NCI-H2227 treated with DMSO at 0.1 percent for 48 hours (cell line): ENCODE data around the gene EEPD1.
"Not testable (repeated sequence)": the region's sequence is repeated elsewhere in the genome, so short reads cannot be mapped to it uniquely, and the experiment has no call there.

Source experiments
- DNase-seq: peaks from one replicate; lab custom pipeline; 2025; lab: John Stamatoyannopoulos, UW

Gene EEPD1

DNA sequence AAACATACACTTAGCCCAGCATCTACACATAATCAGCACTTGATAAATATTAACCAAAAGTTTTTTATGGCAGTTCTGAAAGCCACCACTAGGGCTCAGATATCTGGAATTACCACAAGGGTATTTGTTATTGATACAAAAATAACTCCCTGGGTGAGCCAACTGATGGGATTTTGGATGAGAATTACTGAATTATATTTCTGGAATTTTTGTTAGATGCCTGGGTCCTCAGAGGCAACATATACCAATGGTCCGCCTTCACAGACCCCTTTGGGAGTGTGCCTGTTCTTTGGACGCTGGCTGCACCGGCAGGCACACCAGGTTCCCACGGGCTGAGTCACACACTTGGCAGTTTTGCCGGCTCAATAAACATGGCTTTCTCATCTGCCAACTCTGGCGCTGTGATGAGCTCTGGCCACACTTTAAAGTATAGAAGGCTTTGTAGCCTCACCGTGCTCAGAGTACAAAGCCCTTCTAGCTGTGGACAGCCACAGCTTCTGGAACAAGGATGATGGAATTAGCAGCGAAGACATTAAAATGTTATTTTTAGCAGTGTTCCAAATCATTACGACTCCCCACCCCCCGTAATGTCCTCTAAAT is 24.5 kb upstream of the EEPD1 start:
- no peak for DNase-seq

DNA sequence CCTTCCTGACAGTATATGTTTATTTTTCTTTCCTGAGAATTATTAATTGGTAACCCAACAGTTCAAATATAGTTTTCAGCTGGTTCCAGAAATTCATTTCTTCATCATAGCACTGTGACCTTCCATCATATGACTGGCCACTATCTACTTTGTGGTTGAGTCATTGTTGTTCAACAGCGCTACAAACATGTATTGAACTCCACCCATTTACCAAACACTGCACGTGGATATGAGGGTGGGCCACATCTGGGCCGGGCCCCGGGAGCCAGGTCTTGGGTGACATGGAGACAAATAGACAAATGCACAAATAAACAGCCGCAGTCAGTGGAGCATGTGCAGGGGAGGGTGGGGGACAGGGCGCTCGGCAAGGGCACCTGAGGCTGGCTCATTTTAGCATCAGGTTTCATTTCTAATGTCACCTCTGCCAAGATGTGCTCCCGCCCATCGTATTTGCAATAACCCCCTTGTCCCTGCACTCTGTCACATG is 24.0 kb upstream of the EEPD1 start:
- DNase-seq = no peak

GRCh38 chr7:36130236-36130945 is 22.7 kb upstream of the EEPD1 start:
- no peak for DNase-seq

- DNase-seq = no peak
Observed at GRCh38 chr7:36131026-36131425, 22.0 kb upstream of the EEPD1 start.

DNA sequence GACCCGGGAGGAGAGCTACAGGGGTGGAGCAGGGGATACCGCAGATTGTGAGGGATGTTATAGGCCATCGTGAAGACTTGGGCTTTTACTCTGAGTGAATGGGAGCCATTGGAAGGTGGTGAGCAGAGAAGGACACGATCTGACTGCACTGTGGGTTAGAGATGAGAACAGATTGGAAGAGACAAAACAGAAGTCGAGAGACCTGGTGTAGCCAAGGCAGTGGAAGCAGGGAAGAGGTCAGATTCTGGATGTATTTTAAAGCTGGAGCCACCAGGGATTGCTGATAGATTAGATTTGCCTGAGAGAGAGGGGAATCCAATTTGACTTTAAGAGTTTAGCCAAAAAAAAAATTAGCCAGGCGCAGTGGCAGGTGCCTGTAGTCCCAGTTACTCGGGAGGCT is 21.6 kb upstream of the EEPD1 start:
- DNase-seq = no peak

DNA sequence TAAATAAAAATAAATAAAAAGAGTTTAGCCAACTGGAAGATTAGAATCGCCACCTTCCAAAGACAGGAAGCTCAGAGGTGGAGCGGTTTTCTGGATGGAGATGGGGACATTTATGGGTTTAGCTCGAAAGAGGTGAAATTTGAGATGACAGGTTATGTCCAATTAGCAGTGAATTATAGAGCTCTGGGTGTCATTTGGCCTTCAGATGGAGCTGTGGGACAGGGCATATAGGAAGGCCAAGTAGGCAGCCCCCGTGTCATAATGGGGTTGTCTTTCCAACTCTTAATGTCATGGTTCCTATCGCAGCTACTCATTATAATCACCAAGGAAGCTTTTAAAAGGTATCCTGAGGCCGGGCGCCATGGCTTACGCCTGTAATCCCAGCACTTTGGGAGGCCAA is 21.0 kb upstream of the EEPD1 start:
- no peak for DNase-seq

GRCh38 chr7:36135700-36136099 is 17.4 kb upstream of the EEPD1 start:
- DNase-seq = no peak

DNA sequence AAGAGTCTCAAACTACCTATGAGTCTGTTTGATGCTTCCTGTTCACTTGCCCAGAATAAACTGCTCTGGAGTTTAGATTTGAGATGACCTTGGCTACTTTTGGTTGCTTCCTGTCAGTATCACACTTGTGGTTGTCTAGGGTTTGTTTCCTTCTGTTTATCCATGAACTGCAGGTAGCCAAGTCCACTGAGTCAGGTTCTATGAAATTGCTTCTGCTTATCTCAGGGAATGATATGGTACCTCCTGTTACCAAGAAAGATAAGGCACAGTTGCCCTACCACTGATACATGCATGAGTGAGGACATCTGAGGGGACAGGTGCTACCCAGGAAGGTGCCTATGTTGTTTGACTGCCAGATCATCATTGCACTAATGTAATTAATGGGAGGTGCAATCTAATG is 15.8 kb upstream of the EEPD1 start:
- DNase-seq = no peak

DNA sequence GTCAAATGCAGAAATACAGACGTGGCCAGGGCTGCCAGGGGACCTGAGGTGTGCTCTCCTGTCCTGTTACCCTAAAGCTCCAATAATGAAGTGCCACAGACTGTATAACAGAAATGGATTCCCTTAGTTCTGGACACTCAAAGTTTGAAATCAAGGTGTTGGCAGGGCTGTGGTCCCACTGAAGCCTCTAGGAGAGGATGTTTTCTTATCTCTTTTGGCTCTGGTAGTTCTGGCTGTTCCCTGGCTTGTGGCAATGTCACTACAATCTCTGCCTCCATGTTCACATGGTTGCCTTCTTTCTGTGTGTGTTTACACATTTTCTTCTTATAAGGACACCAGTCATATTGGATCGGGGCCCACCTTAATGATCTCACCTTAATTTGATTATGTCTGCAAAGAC is 15.3 kb upstream of the EEPD1 start:
- no peak for DNase-seq

- DNase-seq = no peak
Observed at GRCh38 chr7:36138209-36138608, 14.8 kb upstream of the EEPD1 start.

DNA sequence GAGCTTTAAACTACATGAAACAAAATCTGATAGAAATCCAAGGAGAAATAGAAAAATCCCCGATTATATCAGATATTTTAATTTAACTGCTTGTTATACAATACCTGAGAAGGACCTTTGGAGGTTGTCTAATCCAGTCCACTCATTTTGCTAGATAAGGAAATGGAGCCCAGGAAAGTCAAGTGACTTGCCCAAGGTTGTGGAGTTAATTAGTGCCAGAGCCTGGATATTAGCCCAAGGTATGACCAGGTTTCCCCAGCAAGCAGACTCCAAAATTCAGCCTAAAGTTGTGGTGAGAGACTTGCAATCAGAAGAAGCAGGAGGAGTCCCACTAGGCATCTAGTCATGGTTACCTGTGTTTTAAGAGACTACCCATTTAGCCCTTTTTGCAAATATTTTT is 11.7 kb upstream of the EEPD1 start:
- DNase-seq = no peak

DNA sequence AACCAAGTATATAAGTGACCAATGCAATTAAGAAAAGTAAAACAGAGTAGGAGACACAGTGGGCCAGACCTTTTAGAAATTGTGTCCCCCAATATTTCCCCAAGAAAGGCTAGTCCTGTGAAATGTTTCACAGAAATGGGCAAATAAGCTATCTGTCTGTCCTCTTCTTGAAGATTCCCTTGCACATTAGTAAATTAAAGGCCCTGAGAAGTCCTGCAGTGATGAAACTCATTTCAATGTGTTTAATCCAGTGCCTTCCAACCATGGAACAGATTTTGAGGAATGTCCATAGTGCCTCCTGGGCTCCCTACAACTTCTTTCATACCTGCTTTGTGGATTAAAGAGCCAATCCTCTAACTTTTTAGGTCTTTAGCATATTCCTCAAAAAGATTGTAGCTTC is 11.2 kb upstream of the EEPD1 start:
- no peak for DNase-seq

DNA sequence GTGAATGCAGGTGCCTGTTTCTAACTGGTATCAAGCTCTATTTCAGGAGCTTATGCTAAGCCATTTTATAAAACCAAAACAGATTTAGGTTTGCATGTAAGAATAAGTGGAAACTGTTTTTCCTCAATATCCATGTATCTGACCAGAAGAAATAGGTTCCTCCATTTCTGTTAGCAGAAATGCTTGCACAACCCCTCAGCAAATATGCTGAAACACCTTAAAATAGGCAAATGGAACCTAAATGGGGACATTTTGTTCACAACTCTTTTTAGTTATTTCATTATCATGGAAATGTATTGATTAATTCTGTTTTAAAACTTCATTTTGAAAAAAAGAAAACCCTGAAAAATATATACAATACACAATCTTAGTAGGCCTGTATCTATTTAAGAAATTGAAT is 8.9 kb upstream of the EEPD1 start:
- DNase-seq = no peak

DNA sequence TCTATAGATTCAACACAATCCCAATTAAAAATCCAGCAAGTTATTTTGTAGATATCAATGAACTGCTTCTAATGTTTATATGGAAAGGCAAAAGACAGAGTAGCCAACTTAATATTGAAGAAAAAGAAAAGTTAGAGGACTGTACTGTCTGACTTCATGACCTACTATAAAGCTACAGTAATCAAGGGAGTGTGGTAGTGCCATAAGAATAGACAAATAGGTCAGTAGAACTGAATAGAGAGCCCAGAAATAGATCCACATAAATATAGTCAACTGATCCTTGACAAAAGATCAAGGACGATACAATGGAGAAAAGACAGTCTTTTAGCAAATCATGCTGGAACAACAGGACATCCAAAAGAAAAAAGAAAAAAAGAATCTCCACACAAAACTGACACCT is 7.4 kb upstream of the EEPD1 start:
- DNase-seq = no peak

GRCh38 chr7:36147361-36147760 is 5.7 kb upstream of the EEPD1 start:
- no peak for DNase-seq

- no peak for DNase-seq
Observed at GRCh38 chr7:36148422-36149065, 4.5 kb upstream of the EEPD1 start.

GRCh38 chr7:36149240-36149639 is 3.8 kb upstream of the EEPD1 start:
- not testable (repeated sequence) for DNase-seq

DNA sequence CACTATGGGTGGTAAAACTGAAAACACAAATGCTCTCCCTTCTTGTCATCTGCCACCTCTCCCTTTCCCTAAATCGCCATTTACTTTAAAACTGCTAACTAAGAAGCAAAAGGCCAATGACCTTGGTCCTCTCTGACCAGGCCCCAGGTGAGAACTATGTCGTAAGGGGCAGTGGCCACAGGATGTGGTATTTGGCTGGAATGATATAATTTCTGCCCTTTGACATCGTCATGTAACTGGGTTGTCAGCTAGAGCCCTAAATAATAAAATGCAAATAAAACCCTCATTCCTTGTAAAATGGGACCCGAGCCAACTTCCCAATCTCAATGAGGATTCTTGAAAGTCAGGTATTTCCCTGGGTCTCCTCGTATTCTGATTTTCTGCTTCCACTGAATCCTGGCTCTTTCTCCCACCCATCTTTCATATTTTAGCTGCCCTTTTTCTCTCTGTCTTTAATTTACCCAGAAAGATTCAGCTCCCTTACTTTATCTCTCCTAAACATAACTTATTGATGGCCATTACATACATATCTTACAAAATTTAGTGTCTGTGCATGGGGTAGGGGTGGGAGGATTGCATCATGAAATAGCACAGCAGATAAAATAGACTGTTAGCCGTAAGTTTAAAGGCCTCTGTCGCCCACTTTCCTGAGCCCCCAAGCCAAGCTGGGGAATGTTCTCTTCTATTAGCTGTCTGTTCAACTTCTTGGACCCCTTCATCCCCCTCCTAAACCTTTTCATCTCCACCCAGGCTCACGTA is 3.2 kb upstream of the EEPD1 start:
- no peak for DNase-seq

- no peak for DNase-seq
Observed at GRCh38 chr7:36151921-36152755, 916 bp upstream of the EEPD1 start.

DNA sequence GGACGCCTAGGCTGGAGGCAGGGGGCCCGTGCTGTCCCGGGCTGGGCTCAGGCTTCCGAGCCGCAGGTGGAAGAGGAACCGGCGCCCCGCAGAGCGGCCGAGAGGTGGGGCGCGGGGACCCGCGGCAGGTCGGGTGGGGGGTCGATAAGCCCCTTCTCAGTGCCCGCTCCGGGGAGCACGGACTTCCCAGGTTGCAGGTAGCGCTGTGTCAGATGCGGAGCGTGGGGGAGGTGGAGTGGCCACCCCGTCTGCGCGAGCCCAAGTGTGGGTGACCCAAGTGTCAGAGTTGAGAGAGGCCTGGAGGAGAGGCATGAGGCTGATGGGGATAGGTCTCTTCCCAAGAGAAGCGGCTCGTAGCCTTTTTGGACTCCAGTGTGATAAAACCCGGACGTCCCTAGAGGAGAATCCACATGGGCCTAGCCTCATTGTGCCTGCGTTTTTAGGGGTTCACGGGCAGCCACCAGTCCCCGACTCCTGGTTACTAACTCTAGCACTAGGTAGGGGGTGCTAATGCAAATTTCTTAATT is 580 bp downstream of the EEPD1 start:
- no peak for DNase-seq
